DND-41 (cell line): Measurements from ENCODE around the gene UBALD1.

ENCODE experiments used
- EZH2 ChIP-seq: IDR thresholded peaks from 3 replicates; pipeline ENCODE4 v1.6.1; 2012; ENCODE audit warnings: borderline replicate concordance, low read depth, mild to moderate bottlenecking, moderate library complexity, low read length, inconsistent platforms; ENCODE audit not compliant: severe bottlenecking
- TF ChIP-seq, protein P1 (sequence below): IDR thresholded peaks from 2 replicates; pipeline ENCODE4 v1.5.1; 2012; ENCODE audit warnings: borderline replicate concordance, low read length, moderate library complexity, mild to moderate bottlenecking; ENCODE audit not compliant: poor library complexity, severe bottlenecking; ENCODE audit errors: extremely low read depth

GRCh38 chr16:4639899-4640509 is 25.3 kb upstream of the UBALD1 start:
- TF ChIP-seq, protein P1, sequence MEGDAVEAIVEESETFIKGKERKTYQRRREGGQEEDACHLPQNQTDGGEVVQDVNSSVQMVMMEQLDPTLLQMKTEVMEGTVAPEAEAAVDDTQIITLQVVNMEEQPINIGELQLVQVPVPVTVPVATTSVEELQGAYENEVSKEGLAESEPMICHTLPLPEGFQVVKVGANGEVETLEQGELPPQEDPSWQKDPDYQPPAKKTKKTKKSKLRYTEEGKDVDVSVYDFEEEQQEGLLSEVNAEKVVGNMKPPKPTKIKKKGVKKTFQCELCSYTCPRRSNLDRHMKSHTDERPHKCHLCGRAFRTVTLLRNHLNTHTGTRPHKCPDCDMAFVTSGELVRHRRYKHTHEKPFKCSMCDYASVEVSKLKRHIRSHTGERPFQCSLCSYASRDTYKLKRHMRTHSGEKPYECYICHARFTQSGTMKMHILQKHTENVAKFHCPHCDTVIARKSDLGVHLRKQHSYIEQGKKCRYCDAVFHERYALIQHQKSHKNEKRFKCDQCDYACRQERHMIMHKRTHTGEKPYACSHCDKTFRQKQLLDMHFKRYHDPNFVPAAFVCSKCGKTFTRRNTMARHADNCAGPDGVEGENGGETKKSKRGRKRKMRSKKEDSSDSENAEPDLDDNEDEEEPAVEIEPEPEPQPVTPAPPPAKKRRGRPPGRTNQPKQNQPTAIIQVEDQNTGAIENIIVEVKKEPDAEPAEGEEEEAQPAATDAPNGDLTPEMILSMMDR: no peak
- no peak for TF ChIP-seq EZH2
